Caco-2 (cell line): Measurements from ENCODE around the gene S100PBP. TPM values are rescaled to one million over a fixed set of nuclear protein-coding genes. Genes with fewer than 3 reads are reported as not detected.

ENCODE experiments used
- BruUV-seq: library from RNA; stranded (reverse); fragments of 400-500 nt; replicated peaks from 2 replicates; lab custom pipeline; 2021; lab: Mats Ljungman, UMichigan
- CTCF ChIA-PET: fragments of 300-600 bp; sonication (Branson Sonifier 250); formaldehyde crosslinking; loops from one replicate; lab custom pipeline; 2022; ENCODE audit warnings: antibody characterized with exemption; lab: Charles Lee
- POLR2A ChIA-PET: fragments of 300-600 bp; sonication (Branson Sonifier 250); formaldehyde crosslinking; loops from one replicate; lab custom pipeline; 2022; ENCODE audit warnings: antibody characterized with exemption; lab: Charles Lee
- DNase-seq, 2 experiments: peaks; one replicate each; pipeline versions ENCODE4 v3.0.0 to v3.0.0-alpha.2; 2020 to 2022
- H3K27me3 ChIP-seq: replicated peaks from 2 replicates; pipeline ENCODE4 v1.6.0; 2011; ENCODE audit warnings: low read length; ENCODE audit not compliant: control insufficient read depth, insufficient read depth
- H3K36me3 ChIP-seq: 2 replicates; pipeline ENCODE4 v1.5.1; 2011; ENCODE audit warnings: low read length; ENCODE audit not compliant: control insufficient read depth, insufficient read depth
- H3K4me1 ChIP-seq: fragments of 250-450 bp; sonication (Bioruptor Pico); 2 replicates; pipeline ENCODE4 v1.5.1; 2020; ENCODE audit warnings: mild to moderate bottlenecking
- H3K4me3 ChIP-seq: 2 replicates; pipeline ENCODE4 v1.5.1; 2011; ENCODE audit warnings: low read depth, mild to moderate bottlenecking, control low read depth, low read length
- H3K9me3 ChIP-seq: fragments of 250-450 bp; sonication (Bioruptor Pico); 2 replicates; pipeline ENCODE4 v1.5.1; 2020; ENCODE audit warnings: mild to moderate bottlenecking, moderate library complexity
- H3K27ac Mint-ChIP-seq: one replicate; pipeline ENCODE4 v1.8.0; 2022; ENCODE audit warnings: mixed read lengths; ENCODE audit not compliant: unreplicated experiment
- H3K27me3 Mint-ChIP-seq: one replicate; pipeline ENCODE4 v1.8.0; 2022; ENCODE audit warnings: mixed read lengths; ENCODE audit not compliant: insufficient read depth, unreplicated experiment
- H3K36me3 Mint-ChIP-seq: one replicate; pipeline ENCODE4 v1.8.0; 2022; ENCODE audit warnings: mild to moderate bottlenecking, mixed read lengths; ENCODE audit not compliant: insufficient read depth, unreplicated experiment
- H3K4me1 Mint-ChIP-seq: one replicate; pipeline ENCODE4 v1.8.0; 2022; ENCODE audit warnings: low read depth, mixed read lengths; ENCODE audit not compliant: unreplicated experiment
- H3K4me3 Mint-ChIP-seq: one replicate; pipeline ENCODE4 v1.8.0; 2022; ENCODE audit warnings: mild to moderate bottlenecking, moderate library complexity, mixed read lengths; ENCODE audit not compliant: unreplicated experiment
- H3K9me3 Mint-ChIP-seq: one replicate; pipeline ENCODE4 v1.8.0; 2022; ENCODE audit warnings: mixed read lengths; ENCODE audit not compliant: unreplicated experiment
- intact Hi-C: fragments of 100-400 bp; cut with micrococcal nuclease; formaldehyde crosslinking; loops from one replicate; pipeline ENCODE4 v1.10.0; 2022; ENCODE audit not compliant: unreplicated experiment
- total RNA-seq: library from RNA; stranded (reverse); gene quantifications from 2 replicates; pipeline ENCODE4 v1.2.3, GENCODE V29; 2022
- TF ChIP-seq, protein P1 (sequence below), 2 experiments: fragments of 200-600 bp in 1 of 2; IDR thresholded peaks; 1 replicate in 1 of 2; 2 replicates in 1 of 2; pipeline versions ENCODE4 v1.5.1 to v1.8.0; 2011 to 2022; ENCODE audit warnings: antibody characterized with exemption in 1 of 2, control low read depth in 1 of 2, inconsistent platforms in 1 of 2, low read depth in 1 of 2, low read length in 1 of 2, mild to moderate bottlenecking in 1 of 2, moderate library complexity in 1 of 2; ENCODE audit not compliant: insufficient read depth in 1 of 2, severe bottlenecking in 1 of 2, unreplicated experiment in 1 of 2

Gene S100PBP
- total RNA-seq, 1 experiment from 2014 or later = 23.8 TPM

- CTCF ChIA-PET = interaction anchor here (1.6 kb wide), 1 partner anchor 259 kb away, joined by 4 read pairs; no protein-coding TSS in a partner anchor
- DNase-seq = no peak
- no peaks in the 10 kb centered on the region for H3K4me1 ChIP-seq
- BruUV-seq = no TSS peak
- POLR2A ChIA-PET = no interaction called here
- Mint-ChIP-seq H3K27me3 (no peaks in the 10 kb centered on the region), H3K4me3 (no peak overlapping the region), H3K9me3 (no peaks in the 10 kb centered on the region), H3K4me1 (no peaks in the 10 kb centered on the region), H3K27ac (no peak overlapping the region), H3K36me3 (peaks cover 93% of the 10 kb centered on the region)
- H3K27me3 ChIP-seq = no peaks in the 10 kb centered on the region
- no peak overlapping the region for H3K4me3 ChIP-seq
- intact Hi-C loops = no loop called here
- TF ChIP-seq, protein P1, sequence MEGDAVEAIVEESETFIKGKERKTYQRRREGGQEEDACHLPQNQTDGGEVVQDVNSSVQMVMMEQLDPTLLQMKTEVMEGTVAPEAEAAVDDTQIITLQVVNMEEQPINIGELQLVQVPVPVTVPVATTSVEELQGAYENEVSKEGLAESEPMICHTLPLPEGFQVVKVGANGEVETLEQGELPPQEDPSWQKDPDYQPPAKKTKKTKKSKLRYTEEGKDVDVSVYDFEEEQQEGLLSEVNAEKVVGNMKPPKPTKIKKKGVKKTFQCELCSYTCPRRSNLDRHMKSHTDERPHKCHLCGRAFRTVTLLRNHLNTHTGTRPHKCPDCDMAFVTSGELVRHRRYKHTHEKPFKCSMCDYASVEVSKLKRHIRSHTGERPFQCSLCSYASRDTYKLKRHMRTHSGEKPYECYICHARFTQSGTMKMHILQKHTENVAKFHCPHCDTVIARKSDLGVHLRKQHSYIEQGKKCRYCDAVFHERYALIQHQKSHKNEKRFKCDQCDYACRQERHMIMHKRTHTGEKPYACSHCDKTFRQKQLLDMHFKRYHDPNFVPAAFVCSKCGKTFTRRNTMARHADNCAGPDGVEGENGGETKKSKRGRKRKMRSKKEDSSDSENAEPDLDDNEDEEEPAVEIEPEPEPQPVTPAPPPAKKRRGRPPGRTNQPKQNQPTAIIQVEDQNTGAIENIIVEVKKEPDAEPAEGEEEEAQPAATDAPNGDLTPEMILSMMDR (IDR thresholded peaks at IDR 0.05; ENCODE audit: insufficient read depth in 1 of 2, low read depth in 1 of 2, low read length in 1 of 2, severe bottlenecking in 1 of 2, unreplicated experiment in 1 of 2) = no peak
- H3K36me3 ChIP-seq = no peaks in the 10 kb centered on the region; the same call in 1 of the 2 replicates
- H3K9me3 ChIP-seq = no peaks in the 10 kb centered on the region
These were observed 37.4 kb upstream of the S100PBP start for GRCh38 chr1:32780005-32780404.

- no peaks in the 10 kb centered on the region for H3K4me1 ChIP-seq
- POLR2A ChIA-PET = no interaction called here
These were observed 36.7 kb upstream of the S100PBP start for GRCh38 chr1:32780628-32781234.

GRCh38 chr1:32782086-32782485 is 35.4 kb upstream of the S100PBP start:
- intact Hi-C loops = no loop called here
- Histone ChIP-seq H3K4me3 (no peak overlapping the region), H3K36me3 (no peaks in the 10 kb centered on the region; the same call in 1 of the 2 replicates), H3K27me3 (no peaks in the 10 kb centered on the region), H3K4me1 (no peaks in the 10 kb centered on the region), H3K9me3 (no peaks in the 10 kb centered on the region)
- peaks cover 92% of the 10 kb centered on the region for H3K36me3 Mint-ChIP-seq
- no peaks in the 10 kb centered on the region for H3K9me3 Mint-ChIP-seq
- DNase-seq = no peak
- H3K27me3 Mint-ChIP-seq = no peaks in the 10 kb centered on the region
- H3K27ac Mint-ChIP-seq = no peak overlapping the region
- no TSS peak for BruUV-seq
- POLR2A ChIA-PET = interaction anchor here (0.7 kb wide), 1 partner anchor 65 kb away, joined by 6 read pairs; no protein-coding TSS in a partner anchor
- H3K4me1 Mint-ChIP-seq = no peaks in the 10 kb centered on the region
- TF ChIP-seq, protein P1 (IDR thresholded peaks at IDR 0.05; ENCODE audit: insufficient read depth in 1 of 2, low read depth in 1 of 2, low read length in 1 of 2, severe bottlenecking in 1 of 2, unreplicated experiment in 1 of 2) = no peak
- CTCF ChIA-PET = no interaction called here
- H3K4me3 Mint-ChIP-seq = no peak overlapping the region

More at GRCh38 chr1:32780628-32781234, 36.7 kb upstream of the S100PBP start:
- H3K27ac Mint-ChIP-seq = no peak overlapping the region
- H3K36me3 Mint-ChIP-seq = peaks cover 92% of the 10 kb centered on the region
- no peaks in the 10 kb centered on the region for H3K4me1 Mint-ChIP-seq
- Histone ChIP-seq H3K9me3 (no peaks in the 10 kb centered on the region), H3K36me3 (no peaks in the 10 kb centered on the region; the same call in 1 of the 2 replicates), H3K27me3 (no peaks in the 10 kb centered on the region), H3K4me3 (no peak overlapping the region)
- BruUV-seq = no TSS peak
- DNase-seq = no peak
- intact Hi-C loops = no loop called here
- TF ChIP-seq, protein P1 (IDR thresholded peaks at IDR 0.05; ENCODE audit: insufficient read depth in 1 of 2, low read depth in 1 of 2, low read length in 1 of 2, severe bottlenecking in 1 of 2, unreplicated experiment in 1 of 2) = no peak
- CTCF ChIA-PET = no interaction called here
- no peak overlapping the region for H3K4me3 Mint-ChIP-seq
- no peaks in the 10 kb centered on the region for H3K27me3 Mint-ChIP-seq
- no peaks in the 10 kb centered on the region for H3K9me3 Mint-ChIP-seq
